CMK (cell line): ENCODE data around the gene FLII.
"Not testable (repeated sequence)": the region's sequence is repeated elsewhere in the genome, so short reads cannot be mapped to it uniquely, and the experiment has no call there.

Source experiments
- DNase-seq: peaks from one replicate; pipeline ENCODE4 v3.0.0-alpha.2; 2010; ENCODE audit warnings: low read depth

Gene FLII

GRCh38 chr17:18218756-18219415 is 39.7 kb downstream of the FLII start:
- DNase-seq = no peak

DNA sequence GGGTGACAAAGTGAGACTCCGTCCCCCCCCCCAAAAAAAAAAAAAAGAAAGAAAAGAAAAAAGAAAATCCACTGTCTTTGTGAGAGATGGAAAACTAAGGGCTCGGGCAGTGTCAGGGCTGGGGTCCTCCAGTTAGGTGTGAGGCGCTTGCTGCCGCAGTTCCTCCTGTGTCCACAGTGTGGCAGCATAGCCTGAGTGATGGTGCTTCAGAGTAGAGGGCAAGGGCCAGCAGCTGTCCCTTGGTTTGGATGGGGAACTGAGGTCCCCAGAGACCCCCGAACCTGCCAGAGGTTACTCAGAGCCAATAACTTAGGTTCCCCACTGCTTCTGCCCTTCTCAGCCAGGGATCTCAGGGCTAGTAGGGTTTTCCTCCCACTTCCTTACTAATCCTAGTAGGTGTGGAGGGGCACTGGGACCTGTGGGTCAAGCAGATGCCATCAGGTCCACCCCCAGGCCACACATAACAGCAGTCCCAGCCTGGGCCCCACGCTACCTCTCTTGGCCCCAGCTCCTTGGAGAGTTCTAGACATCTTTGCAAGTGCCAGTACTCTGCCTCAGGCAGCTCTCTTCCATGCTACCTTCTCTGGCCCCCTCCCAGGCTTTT is 41.0 kb downstream of the FLII start:
- peak; percentile 49 for DNase-seq

DNA sequence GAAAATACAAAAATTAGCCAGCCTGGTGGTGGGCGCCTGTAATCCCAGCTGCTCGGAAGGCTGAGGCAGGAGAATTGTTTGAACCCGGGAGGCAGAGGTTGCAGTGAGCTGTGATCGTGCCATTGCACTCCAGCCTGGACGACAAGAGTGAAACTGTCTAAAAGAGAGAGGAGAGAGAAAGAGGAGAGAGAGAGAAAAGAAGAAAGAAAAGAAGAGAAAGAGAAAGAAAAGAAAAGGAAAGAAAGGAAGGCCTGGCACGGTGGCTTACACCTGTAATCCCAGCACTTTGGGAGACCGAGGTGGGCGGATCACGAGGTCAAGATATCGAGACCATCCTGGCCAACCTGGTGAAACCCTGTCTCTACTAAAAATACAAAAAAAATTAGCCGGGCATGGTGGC is 41.6 kb downstream of the FLII start:
- not testable (repeated sequence) for DNase-seq

DNA sequence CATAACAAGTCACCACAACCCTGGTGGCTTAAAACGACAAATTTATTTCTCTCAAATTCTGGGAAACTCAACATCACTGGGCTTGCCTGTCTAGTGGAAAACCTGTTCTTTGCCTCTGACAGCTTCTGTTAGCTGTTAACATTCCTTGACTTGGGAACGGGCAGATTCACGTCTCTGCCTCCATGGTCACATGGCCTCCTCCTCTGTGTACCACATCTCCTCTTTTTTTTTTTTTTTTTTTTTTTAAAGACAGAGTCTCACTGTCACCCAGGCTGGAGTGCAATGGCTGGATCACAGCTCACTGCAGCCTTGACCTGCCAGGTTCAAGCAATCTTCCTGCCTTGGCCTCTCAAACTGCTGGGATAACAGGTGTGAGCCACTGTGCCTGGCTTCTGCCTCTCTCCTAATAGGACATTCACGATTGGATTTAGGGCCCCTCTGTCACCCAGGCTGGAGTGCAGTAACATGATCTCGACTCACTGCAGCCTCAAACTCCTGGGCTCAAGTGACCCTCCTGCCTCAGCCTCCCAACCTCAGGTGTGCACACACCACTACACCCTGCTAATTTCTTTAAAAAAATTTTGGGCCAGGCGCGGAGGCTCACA is 44.8 kb downstream of the FLII start:
- DNase-seq = no peak

- no peak for DNase-seq
Observed at GRCh38 chr17:18208092-18208491, 50.4 kb downstream of the FLII start.

GRCh38 chr17:18206962-18207361 is 51.6 kb downstream of the FLII start:
- DNase-seq = no peak

DNA sequence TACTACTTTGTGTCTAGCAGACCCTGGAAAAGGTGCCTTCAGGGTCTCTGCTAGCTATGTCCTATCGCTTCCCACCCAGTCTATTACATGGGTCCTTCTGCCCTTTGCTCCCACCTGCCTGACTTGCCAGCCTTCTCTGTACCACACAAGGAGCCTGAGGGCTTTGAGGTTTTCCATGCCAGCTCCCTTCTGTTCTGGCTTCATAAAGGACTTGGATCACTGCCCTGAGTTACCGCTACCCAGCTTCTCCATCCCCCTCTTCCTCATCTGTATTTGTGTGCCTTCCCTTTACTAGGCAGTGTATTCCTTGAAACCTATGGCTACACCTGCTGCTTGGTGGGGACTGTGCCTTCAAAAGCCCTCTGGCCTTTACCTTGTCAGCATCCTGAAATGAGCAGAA is 52.7 kb downstream of the FLII start:
- DNase-seq = no peak

DNA sequence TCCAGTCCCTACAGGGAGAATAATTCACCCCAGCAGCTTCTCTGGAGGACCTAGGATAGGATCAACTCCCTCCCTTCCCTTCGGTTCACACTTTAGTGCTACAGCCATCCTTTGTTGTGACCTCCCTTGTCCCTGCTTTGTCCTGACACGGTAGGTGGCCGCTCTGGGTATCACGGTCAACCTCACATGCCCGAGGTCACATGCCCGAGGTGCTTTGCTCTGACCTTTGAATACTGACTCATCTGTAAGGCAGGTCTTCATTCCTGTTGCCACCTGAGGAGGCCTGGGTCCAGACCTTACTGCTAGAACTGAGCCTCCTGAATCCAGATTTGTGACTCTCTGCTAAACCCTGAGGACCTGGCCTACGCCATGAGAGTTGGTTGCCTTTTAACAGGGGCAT is 55.2 kb downstream of the FLII start:
- DNase-seq = no peak

DNA sequence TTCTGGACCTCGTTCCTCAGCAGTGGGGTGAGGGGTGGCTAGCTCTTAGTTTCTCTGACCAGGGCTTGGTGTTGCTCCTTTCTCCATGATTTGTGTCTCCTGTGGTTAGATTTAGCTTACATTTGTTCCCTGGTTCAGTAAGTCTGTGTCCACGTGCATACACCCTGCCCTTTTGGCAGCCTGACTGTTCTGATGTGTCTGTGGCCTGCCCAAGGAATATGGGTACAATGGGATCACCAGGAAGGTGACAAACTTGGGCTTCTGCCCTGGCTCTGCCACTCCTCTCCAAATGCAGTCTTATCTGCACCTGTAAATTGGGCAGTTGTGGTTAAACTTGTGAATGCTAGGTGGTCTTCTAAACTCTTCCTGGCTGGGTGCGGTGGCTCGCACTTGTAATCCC is 57.4 kb downstream of the FLII start:
- no peak for DNase-seq

DNA sequence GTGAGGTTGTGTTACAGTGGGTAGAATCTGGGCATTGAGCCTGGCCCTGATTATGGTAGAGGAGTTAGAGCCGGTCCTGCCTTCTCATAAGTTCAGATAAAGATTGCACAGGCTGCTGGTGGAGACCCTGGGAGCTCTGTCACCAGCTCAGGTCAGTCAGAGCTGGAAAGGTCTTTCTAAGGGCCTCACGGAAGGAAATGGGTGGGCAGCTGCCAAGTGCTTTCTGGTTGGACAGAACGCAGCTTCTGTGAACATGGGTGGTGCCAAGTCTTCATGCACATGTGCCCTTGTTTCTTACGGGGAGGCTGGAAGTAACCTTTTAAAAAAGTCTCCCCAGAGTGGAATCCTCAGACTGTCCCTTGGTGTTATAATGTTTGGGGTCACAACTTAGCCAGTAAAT is 60.0 kb downstream of the FLII start:
- DNase-seq = no peak

- DNase-seq = no peak
Observed at GRCh38 chr17:18197535-18198194, 60.9 kb downstream of the FLII start.

- no peak for DNase-seq
Observed at GRCh38 chr17:18195246-18195645, 63.3 kb downstream of the FLII start.
